ENCODE measurements around the gene TOR2A. TPM values are rescaled to one million over a fixed set of nuclear protein-coding genes. Genes with fewer than 3 reads are reported as not detected.
"Not testable (repeated sequence)": the region's sequence is repeated elsewhere in the genome, so short reads cannot be mapped to it uniquely, and the experiment has no call there.

TOR2A gene
- total RNA-seq, 1 donor from 2014 or later: 8.6 TPM

DNA sequence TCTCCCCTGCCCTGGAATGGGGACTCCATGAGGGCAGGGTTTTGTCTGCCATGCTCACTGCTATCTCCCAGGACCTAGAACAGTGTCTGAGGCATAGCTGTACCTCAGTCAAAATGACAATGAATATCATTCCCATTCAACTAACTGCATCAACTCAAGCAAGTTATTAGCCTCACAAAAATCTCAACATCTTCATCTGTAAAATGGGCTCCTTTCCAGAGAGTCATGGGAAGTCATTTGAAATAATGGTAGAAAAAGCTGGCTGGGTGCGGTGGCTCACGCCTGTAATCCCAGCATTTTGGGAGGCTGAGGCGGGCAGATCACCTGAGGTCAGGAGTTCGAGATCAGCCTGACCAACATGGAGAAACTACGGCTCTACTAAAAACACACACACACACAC is 34.0 kb upstream of the TOR2A start:
- no peak for DNase-seq (ENCODE audit: low spot score)

- DNase-seq (ENCODE audit: low spot score): no peak
Measured at GRCh38 chr9:127768698-127769097, 33.6 kb upstream of the TOR2A start.

- no peak for DNase-seq (ENCODE audit: low spot score)
Measured at GRCh38 chr9:127767909-127768331, 32.8 kb upstream of the TOR2A start.

GRCh38 chr9:127767410-127767809 is 32.3 kb upstream of the TOR2A start:
- DNase-seq (ENCODE audit: low spot score): no peak

- no peak for DNase-seq (ENCODE audit: low spot score)
Measured at GRCh38 chr9:127765418-127765817, 30.3 kb upstream of the TOR2A start.

DNA sequence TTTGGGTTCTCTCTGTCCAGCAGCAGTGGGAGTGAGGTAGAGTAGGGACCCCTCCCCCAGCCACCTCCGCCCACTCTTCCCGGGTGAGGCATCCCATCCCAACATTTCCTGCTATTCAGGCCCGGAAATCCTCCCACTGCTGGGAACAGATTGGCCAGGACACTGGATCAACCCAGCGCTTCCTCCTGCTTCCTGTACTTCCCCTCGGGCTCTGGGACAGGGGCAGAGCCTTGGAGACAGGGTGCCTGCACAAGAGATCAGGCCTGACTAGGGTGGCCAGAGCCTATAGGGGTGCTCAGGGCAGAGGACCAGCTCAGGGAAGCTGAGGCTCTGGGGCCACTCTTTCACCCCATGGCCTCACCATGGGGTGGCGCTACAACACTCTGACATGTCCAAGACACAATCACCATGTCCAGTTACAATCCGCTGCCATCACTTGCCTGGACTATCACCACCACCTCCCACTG is 28.9 kb upstream of the TOR2A start:
- no peak for DNase-seq (ENCODE audit: low spot score)

DNA sequence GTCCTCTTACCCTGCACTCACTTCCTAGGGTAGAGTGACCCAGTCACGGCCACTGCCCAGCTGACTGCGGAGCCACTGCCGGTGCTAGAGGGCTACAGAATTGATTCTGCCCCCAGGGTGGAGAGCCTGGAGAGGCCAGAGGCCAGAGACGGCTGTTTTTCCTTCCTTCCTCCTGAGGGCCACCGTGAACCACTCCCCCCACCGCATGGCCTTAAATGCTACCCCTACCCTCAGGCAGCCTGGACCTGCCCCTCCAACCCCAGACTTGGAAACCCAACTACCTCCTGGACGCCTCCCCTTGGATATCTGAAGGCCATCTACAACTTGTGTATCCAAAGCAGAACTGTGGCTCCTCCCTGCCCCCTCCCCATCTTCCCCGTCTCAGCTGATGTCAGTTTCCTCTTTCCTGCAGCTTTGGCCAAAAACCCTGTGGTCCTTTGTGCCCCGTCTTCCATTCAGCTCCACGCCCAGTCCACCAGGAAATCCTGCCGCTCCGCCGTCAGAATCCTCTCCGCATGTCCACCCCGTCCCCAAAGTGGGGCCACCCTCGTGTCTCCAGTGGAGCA is 27.1 kb upstream of the TOR2A start:
- DNase-seq (ENCODE audit: low spot score): no peak

DNA sequence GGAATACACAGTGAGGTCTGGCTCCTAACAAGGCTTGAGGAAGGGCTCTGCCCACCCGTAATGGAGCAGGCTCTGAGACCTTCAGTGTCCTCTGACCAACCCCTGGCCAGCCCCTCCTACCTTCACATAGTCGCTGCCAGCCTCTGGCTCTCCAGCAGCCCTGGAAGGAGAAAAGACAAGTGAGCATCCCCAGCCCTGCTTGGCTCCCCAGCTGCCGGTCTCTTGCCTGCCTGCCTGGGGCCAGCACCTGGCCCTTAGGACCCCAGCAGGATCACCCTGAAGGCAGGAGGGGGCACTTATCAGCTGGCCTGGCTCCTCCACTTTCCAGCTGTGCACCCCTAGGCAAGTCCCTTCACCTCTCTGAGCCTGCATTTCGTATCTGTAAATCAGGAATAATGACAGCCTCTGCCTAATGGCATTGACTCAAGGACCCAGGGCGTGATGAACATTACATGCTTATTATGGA is 26.4 kb upstream of the TOR2A start:
- DNase-seq (ENCODE audit: low spot score): no peak

GRCh38 chr9:127761061-127761460 is 26.0 kb upstream of the TOR2A start:
- DNase-seq (ENCODE audit: low spot score): no peak

- DNase-seq (ENCODE audit: low spot score): no peak
Measured at GRCh38 chr9:127758843-127759242, 23.7 kb upstream of the TOR2A start.

- not testable (repeated sequence) for DNase-seq (ENCODE audit: low spot score)
Measured at GRCh38 chr9:127756776-127757175, 21.7 kb upstream of the TOR2A start.

GRCh38 chr9:127756233-127756632 is 21.1 kb upstream of the TOR2A start:
- DNase-seq (ENCODE audit: low spot score): no peak

DNA sequence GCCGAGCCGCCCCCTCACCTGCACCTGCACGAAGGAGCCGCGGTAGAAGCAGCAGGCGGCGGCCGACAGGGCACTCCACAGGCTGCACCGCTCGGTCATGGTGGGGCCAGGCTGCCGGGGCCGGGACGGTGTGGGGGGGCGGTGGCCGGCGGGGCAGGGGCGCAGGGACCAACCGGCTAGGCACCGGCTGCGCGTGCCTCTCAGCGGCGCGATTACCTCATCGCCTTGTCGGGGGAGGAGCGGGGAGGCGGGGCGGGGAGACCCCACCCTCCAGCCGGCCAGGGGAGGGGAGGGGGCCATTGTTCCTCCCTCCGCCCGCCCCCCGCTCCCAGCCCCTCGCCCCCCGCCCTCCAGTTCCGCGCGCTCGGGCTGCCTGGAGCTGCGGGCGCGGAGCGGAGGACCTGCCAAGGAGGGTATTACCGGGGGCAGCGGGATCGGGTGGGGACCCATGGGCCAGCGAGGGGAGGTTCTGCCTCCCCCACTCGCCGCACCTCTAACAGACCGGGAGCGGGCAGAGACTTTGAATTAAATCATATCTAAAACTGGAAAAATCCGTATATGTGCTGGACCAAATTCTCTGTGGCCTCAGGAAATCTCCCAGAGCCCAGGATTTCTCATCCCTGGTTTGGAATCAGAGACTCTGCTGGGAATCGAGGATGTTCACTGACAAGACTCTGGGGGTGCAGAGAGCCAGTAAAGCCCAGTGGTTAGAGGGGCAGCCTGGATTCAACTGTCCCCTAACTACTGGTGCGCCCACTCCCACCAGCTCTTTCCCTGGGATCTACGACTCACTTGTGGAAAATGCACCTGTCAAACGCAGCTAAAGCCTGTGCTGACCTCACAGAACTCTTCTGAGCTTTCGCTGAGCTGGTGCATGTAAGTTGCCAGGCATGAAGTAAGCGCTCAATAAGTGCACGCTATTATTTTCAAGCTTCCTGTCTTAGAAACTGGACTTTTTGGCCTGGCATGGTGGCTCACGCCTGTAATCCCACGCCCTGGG is 20.3 kb upstream of the TOR2A start:
- DNase-seq (ENCODE audit: low spot score): no peak

DNA sequence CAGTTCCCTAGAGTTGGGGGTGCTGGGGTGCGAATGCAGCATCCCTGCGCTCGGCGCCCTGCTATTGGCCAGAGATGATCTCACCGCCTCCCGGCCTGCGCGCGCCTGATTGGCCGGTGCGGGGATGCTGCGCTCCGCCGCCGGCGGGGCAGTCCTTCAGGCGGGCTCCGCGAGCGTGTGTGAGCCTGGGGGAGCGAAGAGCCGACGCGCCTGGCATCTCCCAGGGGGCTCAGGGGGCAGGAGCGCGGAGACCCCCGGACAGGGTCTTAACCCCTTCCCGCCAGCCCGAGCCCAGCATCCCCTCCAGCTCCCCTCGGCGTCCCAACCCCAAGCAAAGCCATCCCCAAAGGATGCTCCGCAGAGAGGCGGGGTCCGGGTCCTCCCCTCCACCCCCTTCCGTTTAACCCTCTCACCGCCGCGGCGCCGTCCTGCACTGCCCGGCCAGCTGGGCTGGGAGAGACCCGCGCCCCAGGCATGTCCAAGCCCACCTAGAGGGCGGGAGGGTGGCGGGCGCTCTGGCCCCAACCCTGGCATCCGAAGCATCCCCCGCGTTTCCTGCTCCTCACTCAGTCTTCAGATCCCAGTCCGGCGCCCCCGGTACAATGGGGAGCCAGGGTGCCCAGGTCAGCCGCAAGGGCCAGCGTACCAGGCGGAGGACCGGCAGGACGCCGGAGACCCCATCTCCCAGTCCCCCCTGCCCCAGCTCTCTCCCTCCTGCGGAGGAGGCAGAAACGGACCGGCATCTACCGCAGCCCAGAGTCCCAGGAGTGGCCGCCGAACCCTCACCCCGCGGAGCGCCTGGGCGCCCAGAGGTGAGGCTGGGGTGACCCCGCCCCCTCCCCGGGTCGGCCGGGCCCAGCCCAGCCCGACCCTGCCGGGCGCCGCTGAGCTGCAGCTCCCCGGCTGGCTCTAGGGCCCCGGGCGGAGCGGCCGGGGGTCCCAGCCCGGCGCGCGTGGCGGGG is 19.3 kb upstream of the TOR2A start:
- DNase-seq (ENCODE audit: low spot score): no peak

DNA sequence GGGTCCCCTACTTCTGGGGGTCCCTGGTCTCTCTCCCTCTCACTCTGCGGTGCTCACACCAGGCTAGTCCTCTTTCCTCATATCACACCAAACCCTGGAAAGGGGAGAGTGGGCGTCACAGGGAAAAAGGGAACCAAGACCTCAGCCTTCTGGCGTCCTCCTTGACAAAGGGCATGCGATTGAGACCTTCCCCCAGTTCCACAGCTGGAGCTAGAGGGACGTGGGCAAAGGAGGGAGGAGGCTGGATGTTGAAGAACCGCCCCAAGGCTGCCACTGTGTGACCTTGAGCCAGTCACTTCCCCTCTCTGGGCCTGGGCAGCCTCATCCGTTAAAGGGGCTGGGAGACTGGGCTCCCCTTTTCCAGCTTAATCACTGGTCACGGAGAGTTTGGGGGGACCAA is 18.5 kb upstream of the TOR2A start:
- DNase-seq (ENCODE audit: low spot score): no peak

- no peak for DNase-seq (ENCODE audit: low spot score)
Measured at GRCh38 chr9:127753148-127753547, 18.1 kb upstream of the TOR2A start.

- no peak for DNase-seq (ENCODE audit: low spot score)
Measured at GRCh38 chr9:127751269-127752054, 16.4 kb upstream of the TOR2A start.

DNA sequence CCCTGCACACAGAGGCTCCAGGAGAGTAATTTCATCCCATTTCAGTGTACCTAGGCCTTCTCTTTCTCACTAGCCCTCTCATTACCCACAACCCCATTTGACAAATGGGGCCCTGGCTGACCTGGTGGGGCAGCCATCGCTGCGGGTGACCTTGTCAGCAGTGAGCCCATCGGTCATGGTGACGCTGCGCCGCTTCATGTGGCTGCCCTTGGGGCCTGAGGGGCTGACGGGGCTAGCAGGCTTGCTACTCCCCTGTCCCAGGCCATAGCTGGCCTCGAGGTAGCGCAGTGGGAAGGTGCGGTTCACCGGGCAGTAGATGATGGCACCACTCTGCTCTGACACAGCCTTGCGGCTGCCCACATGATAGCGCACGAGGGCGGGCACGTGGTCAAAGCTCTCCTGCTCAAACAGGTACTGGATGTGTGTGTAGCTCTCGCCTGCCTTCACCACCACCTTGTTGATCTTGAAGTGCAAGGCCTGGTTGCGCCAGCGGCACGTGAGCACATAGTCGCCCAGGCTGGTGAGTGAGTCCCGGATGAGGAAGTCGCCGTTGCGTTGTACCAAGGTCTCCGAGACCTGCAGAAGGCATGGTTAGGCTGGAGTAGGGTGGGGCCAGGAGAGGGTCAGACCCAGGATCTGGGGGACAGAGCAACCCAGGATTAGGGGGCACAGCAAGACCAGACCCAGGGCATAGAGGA is 14.1 kb upstream of the TOR2A start:
- DNase-seq (ENCODE audit: low spot score): no peak

- DNase-seq (ENCODE audit: low spot score): no peak
Measured at GRCh38 chr9:127746959-127747569, 12.0 kb upstream of the TOR2A start.
